Measurements from ENCODE around the gene OBP2B.

GRCh38 chr9:133164191-133164590 is 44.9 kb downstream of the OBP2B start:
- TF ChIP-seq RCOR1 (IDR thresholded peaks at IDR 0.05; ENCODE audit: low read depth, low read length) (no peak), CHD2 (IDR thresholded peaks at IDR 0.05; ENCODE audit: low read length, partially characterized antibody) (no peak), CEBPB (IDR thresholded peaks at IDR 0.05) (no peak), ESRRA (IDR thresholded peaks at IDR 0.05; ENCODE audit: borderline replicate concordance, low read length) (no peak), EP300 (IDR thresholded peaks at IDR 0.05) (no peak), KDM1A (IDR thresholded peaks at IDR 0.05; ENCODE audit: low read depth) (no peak), EHF (CRISPR knock-in tag; IDR thresholded peaks at IDR 0.05) (no peak), ZFP36 (IDR thresholded peaks at IDR 0.05; ENCODE audit: borderline replicate concordance, partially characterized antibody) (no peak), JUNB (IDR thresholded peaks at IDR 0.05) (no peak), CTCF (IDR thresholded peaks at IDR 0.05) (no peak), FOSL2 (IDR thresholded peaks at IDR 0.05) (no peak), FOSL2 (CRISPR knock-in tag; IDR thresholded peaks at IDR 0.05) (no peak), USF2 (IDR thresholded peaks at IDR 0.05) (no peak), JUN (IDR thresholded peaks at IDR 0.05) (no peak), KDM5A (IDR thresholded peaks at IDR 0.05) (no peak)
